Thyroid gland (tissue), 4 donors: Measurements from ENCODE around the gene GCSAM. TPM values are rescaled to one million over a fixed set of nuclear protein-coding genes. Genes with fewer than 3 reads are reported as not detected.

ENCODE experiments used
- DNase-seq, 2 donors: peaks; one replicate each; pipeline ENCODE4 v3.0.0-alpha.2; 2019
- H3K27ac ChIP-seq, 3 donors: fragments of 200-600 bp; sonication (generic); 1 replicate in 2 of 3; 2 replicates in 1 of 3; pipeline ENCODE4 v1.5.1; 2016 to 2019; ENCODE audit warnings: mild to moderate bottlenecking in 1 of 3, moderate library complexity in 1 of 3
- H3K27me3 ChIP-seq: fragments of 200-600 bp; sonication (generic); one replicate; pipeline ENCODE4 v1.5.1; 2019
- H3K36me3 ChIP-seq, 2 donors: fragments of 200-600 bp; sonication (generic); one replicate each; pipeline ENCODE4 v1.5.1; 2016 to 2019
- H3K4me1 ChIP-seq, 2 donors: fragments of 200-600 bp; sonication (generic); one replicate each; pipeline ENCODE4 v1.5.1; 2017 to 2019
- H3K4me3 ChIP-seq, 3 donors: fragments of 200-600 bp; sonication (generic); replicated peaks in 1 of 3; 1 replicate in 2 of 3; 2 replicates in 1 of 3; pipeline ENCODE4 v1.5.1; 2016; ENCODE audit warnings: mild to moderate bottlenecking in 1 of 3
- H3K9me3 ChIP-seq: fragments of 200-600 bp; sonication (generic); one replicate; pipeline ENCODE4 v1.5.1; 2017
- CTCF ChIP-seq, 6 experiments: fragments of 200-600 bp in 3 of 6; fragments of 450-650 bp in 3 of 6; sonication (generic) in 3 of 6; IDR thresholded peaks; one replicate each; pipeline ENCODE4 v1.5.1; 2016 to 2019; ENCODE audit warnings: antibody characterized with exemption in 6 of 6, mild to moderate bottlenecking in 2 of 6, inconsistent platforms in 1 of 6, moderate library complexity in 1 of 6
- POLR2A ChIP-seq, 2 donors: fragments of 450-650 bp; IDR thresholded peaks; one replicate each; pipeline ENCODE4 v1.6.1; 2017; ENCODE audit warnings: antibody characterized with exemption in 2 of 2, mild to moderate bottlenecking in 2 of 2, moderate library complexity in 1 of 2
- WGBS, 2 donors: methylation state at CpG; one replicate each; pipeline ENCODE4 v1.1.5; 2017; 5-methylcytosine and 5-hydroxymethylcytosine counted together
- intact Hi-C: fragments of 100-400 bp; cut with DNase I; formaldehyde crosslinking; loops from one replicate; pipeline ENCODE4 v1.15.1; 2023
- total RNA-seq, 4 donors: library from RNA; depleted of rRNA; stranded (reverse); fragments of >200 nt; gene quantifications; one replicate each; pipeline ENCODE4 v1.2.3, GENCODE V29; 2016

Gene GCSAM
- total RNA-seq, 4 donors from 2014 or later, result 0.33 to 0.40 TPM; not detected in 2

- Histone ChIP-seq H3K4me1 (no peaks in the 10 kb centered on the region), H3K4me3 (no peak overlapping the region), H3K27me3 (no peaks in the 10 kb centered on the region), H3K36me3 (no peaks in the 10 kb centered on the region), H3K9me3 (no peaks in the 10 kb centered on the region), H3K27ac (no peak overlapping the region)
- intact Hi-C loops, result no loop called here
- TF ChIP-seq POLR2A (IDR thresholded peaks at IDR 0.05), result no peak
- TF ChIP-seq CTCF (IDR thresholded peaks at IDR 0.05), result no peak
- 72 to 83% methylated on average over 8 of the region's 8 CpGs for WGBS, 2 donors
- no peak for DNase-seq
These were observed 1.5 kb upstream of the GCSAM start for GRCh38 chr3:112134335-112135124.

GRCh38 chr3:112133626-112134334, 732 bp upstream of the GCSAM start:
- no peaks in the 10 kb centered on the region for H3K36me3 ChIP-seq
- no peak for DNase-seq
- no peaks in the 10 kb centered on the region for H3K9me3 ChIP-seq
- TF ChIP-seq CTCF (IDR thresholded peaks at IDR 0.05) (no peak), POLR2A (IDR thresholded peaks at IDR 0.05) (no peak)
- no peaks in the 10 kb centered on the region for H3K27me3 ChIP-seq
- H3K4me1 ChIP-seq, result no peaks in the 10 kb centered on the region
- WGBS, 2 donors, result 90 to 92% methylated on average over 5 of the region's 5 CpGs
- no peak overlapping the region for H3K27ac ChIP-seq
- intact Hi-C loops, result no loop called here
- no peak overlapping the region for H3K4me3 ChIP-seq

- Histone ChIP-seq H3K4me3 (no peak overlapping the region), H3K27me3 (no peaks in the 10 kb centered on the region), H3K36me3 (no peaks in the 10 kb centered on the region), H3K9me3 (no peaks in the 10 kb centered on the region), H3K27ac (no peak overlapping the region), H3K4me1 (no peaks in the 10 kb centered on the region)
- DNase-seq, result no peak
- TF ChIP-seq POLR2A (IDR thresholded peaks at IDR 0.05) (no peak), CTCF (IDR thresholded peaks at IDR 0.05) (no peak)
- WGBS, 2 donors, result 77 to 88% methylated on average over 1 of the region's 1 CpG
- intact Hi-C loops, result no loop called here
These were observed 494 bp downstream of the GCSAM start for GRCh38 chr3:112132554-112132953.

- Histone ChIP-seq H3K27ac (no peak overlapping the region), H3K36me3 (no peaks in the 10 kb centered on the region), H3K4me1 (no peaks in the 10 kb centered on the region), H3K4me3 (no peak overlapping the region), H3K27me3 (no peaks in the 10 kb centered on the region), H3K9me3 (no peaks in the 10 kb centered on the region)
- no peak for DNase-seq
- 91 to 95% methylated on average over 3 of the region's 3 CpGs for WGBS, 2 donors
- no peak for TF ChIP-seq CTCF (IDR thresholded peaks at IDR 0.05)
- TF ChIP-seq POLR2A (IDR thresholded peaks at IDR 0.05), result no peak
- intact Hi-C loops, result no loop called here
These were observed 960 bp downstream of the GCSAM start for GRCh38 chr3:112132088-112132487.

GRCh38 chr3:112131111-112131510, 1.9 kb downstream of the GCSAM start:
- no peaks in the 10 kb centered on the region for H3K27me3 ChIP-seq
- H3K36me3 ChIP-seq, result no peaks in the 10 kb centered on the region
- no peak overlapping the region for H3K27ac ChIP-seq
- DNase-seq, result no peak
- H3K4me1 ChIP-seq, result no peaks in the 10 kb centered on the region
- TF ChIP-seq POLR2A (IDR thresholded peaks at IDR 0.05), result no peak
- TF ChIP-seq CTCF (IDR thresholded peaks at IDR 0.05), result no peak
- H3K4me3 ChIP-seq, result no peak overlapping the region
- WGBS, 2 donors, result 95% methylated on average over 3 of the region's 3 CpGs
- intact Hi-C loops, result no loop called here
- H3K9me3 ChIP-seq, result no peaks in the 10 kb centered on the region
